AG04450 (cell line): ENCODE measurements around the gene DLX4. TPM values are rescaled to one million over a fixed set of nuclear protein-coding genes. Genes with fewer than 3 reads are reported as not detected.

ENCODE experiments used
- CTCF ChIA-PET: fragments of 300-600, 350-600 bp; formaldehyde crosslinking; extraction: SDS; loops from one replicate; lab custom pipeline; 2022; ENCODE audit warnings: antibody characterized with exemption, inconsistent platforms; lab: Charles Lee
- POLR2A ChIA-PET: fragments of 350-600 bp; formaldehyde crosslinking; extraction: SDS; loops from one replicate; lab custom pipeline; 2021; ENCODE audit warnings: antibody characterized with exemption, inconsistent platforms; lab: Yijun Ruan, JAX
- DNase-seq: peaks from one replicate; pipeline ENCODE4 v3.0.0-alpha.2; 2011; ENCODE audit warnings: low read depth, low spot score
- H3K27ac ChIP-seq: one replicate; pipeline ENCODE4 v1.5.1; 2012; ENCODE audit warnings: low read depth, low read length, control low read depth
- H3K27me3 ChIP-seq: one replicate; pipeline ENCODE4 v1.6.0; 2012; ENCODE audit warnings: low read length; ENCODE audit not compliant: control insufficient read depth, insufficient read depth
- H3K4me3 ChIP-seq: 2 replicates; pipeline ENCODE4 v1.5.1; 2011; ENCODE audit warnings: mild to moderate bottlenecking, low read depth, low read length, control low read depth
- H3K9me3 ChIP-seq: 2 replicates; pipeline ENCODE4 v1.5.1; 2012; ENCODE audit warnings: low read length; ENCODE audit not compliant: control insufficient read depth, insufficient read depth
- polyA plus RNA-seq: library from polyadenylated mRNA; depleted of rRNA; stranded (reverse); fragments of >200 nt; gene quantifications from 2 replicates; pipeline ENCODE4 v1.2.3, GENCODE V29; 2011; rRNA removed
- small RNA-seq: library from RNA; depleted of rRNA; stranded (forward); fragments of <200 nt; gene quantifications from one replicate; pipeline ENCODE3, GENCODE V24; 2012; ENCODE audit warnings: low read depth; ENCODE audit not compliant: insufficient read length
- TF ChIP-seq, protein P1 (sequence below): IDR thresholded peaks from 2 replicates; pipeline ENCODE4 v1.5.1; 2011; ENCODE audit warnings: low read depth, low read length, control low read depth, inconsistent platforms

The DLX4 gene
- polyA plus RNA-seq, 1 experiment = 0.15 TPM

DNA sequence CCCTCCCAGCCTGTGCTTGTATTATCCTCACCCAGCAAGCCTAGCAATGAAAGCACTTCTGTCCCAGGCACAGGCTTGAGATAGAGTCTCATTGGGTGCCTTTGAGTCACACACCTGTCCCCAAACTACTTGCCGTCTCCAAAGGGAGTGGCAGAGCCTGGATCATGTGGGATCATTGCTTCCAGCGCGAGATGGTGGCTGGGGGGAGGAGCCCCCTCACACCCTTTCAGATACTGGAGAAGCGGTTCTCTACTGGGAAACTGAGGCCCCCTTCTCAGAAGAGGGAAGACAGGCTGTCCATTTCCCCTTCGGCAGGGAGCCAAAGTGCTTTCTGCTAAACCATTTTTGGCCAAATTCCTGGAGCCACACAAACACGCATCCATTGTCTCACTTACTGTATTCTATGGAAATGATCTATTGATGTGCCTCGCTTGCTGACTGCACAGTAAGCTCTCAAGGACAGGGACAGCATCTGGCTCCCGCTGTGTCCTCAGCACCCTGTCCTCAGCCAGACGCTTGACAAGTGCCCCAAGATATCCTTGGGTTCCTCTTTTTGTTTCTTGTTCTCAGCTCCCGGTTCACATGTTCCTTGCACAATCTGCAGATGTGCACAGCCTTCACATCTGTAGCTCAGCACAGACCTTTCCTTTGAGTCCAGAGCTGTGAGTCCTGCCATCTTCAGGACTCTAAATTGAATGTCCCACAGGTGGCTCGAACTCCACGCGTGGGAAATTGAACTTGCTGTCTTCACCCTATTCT, 52.0 kb downstream of the DLX4 start:
- Histone ChIP-seq H3K27me3 (peaks cover 3% of the 10 kb centered on the region), H3K4me3 (no peak overlapping the region), H3K27ac (no peak overlapping the region), H3K9me3 (no peaks in the 10 kb centered on the region)
- TF ChIP-seq, protein P1, sequence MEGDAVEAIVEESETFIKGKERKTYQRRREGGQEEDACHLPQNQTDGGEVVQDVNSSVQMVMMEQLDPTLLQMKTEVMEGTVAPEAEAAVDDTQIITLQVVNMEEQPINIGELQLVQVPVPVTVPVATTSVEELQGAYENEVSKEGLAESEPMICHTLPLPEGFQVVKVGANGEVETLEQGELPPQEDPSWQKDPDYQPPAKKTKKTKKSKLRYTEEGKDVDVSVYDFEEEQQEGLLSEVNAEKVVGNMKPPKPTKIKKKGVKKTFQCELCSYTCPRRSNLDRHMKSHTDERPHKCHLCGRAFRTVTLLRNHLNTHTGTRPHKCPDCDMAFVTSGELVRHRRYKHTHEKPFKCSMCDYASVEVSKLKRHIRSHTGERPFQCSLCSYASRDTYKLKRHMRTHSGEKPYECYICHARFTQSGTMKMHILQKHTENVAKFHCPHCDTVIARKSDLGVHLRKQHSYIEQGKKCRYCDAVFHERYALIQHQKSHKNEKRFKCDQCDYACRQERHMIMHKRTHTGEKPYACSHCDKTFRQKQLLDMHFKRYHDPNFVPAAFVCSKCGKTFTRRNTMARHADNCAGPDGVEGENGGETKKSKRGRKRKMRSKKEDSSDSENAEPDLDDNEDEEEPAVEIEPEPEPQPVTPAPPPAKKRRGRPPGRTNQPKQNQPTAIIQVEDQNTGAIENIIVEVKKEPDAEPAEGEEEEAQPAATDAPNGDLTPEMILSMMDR = no peak
- no peak for DNase-seq
- CTCF ChIA-PET = interaction anchor here (0.6 to 2.2 kb wide), 5 partner anchors 23 to 277 kb away, joined by 3 to 11 read pairs (median 6); no protein-coding TSS in a partner anchor
- POLR2A ChIA-PET = no interaction called here

DNA sequence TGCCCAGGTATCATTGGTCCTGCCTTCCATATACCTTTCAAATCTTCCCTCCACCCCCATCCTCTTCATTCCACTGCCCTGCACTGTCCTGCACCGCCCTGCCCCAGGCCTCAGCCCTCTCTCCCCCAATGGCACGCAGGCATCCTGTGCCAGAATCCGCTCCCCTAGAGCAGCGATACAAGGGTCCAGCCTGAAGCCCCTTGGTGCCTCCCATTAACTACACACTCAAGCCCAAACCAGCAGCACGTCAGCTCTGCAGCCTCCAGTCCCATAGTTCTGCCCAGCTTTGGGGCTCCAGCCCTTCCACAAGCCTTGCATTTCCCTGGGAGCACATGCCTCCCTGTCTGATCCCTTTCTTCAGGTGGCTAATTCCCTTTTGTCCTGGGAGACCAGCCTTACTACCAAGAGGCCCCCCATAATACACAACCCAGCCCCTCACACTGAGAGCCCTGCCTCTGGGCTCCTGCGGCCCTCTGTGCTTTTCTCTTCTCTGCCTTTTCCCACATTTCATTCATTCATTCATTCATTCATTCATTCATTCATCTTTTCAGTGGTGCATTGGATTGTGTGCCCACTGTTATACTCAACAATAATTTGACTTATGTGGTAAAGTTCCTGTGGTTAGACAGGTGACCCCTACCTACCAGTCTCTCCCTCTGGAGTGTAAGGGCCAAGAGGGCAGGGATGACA, 52.8 kb downstream of the DLX4 start:
- TF ChIP-seq, protein P1 = no peak
- ChIA-PET CTCF (interaction anchor here (1.0 to 2.2 kb wide), 4 partner anchors 24 to 72 kb away, joined by 6 to 11 read pairs (median 8); partner anchors contain the start of gene PDK2), POLR2A (no interaction called here)
- Histone ChIP-seq H3K27ac (no peak overlapping the region), H3K9me3 (no peaks in the 10 kb centered on the region), H3K4me3 (no peak overlapping the region), H3K27me3 (peaks cover 3% of the 10 kb centered on the region)
- DNase-seq = no peak

- no peaks in the 10 kb centered on the region for H3K9me3 ChIP-seq
- TF ChIP-seq, protein P1 = no peak
- H3K27me3 ChIP-seq = peaks cover 3% of the 10 kb centered on the region
- ChIA-PET POLR2A (no interaction called here), CTCF (interaction anchor here (0.8 to 1.1 kb wide), 4 partner anchors 17 to 72 kb away, joined by 3 to 10 read pairs (median 5); partner anchors contain the start of gene PDK2)
- DNase-seq = no peak
- no peak overlapping the region for H3K27ac ChIP-seq
- H3K4me3 ChIP-seq = no peak overlapping the region
Observed at GRCh38 chr17:50022463-50023130, 53.6 kb downstream of the DLX4 start.

DNA sequence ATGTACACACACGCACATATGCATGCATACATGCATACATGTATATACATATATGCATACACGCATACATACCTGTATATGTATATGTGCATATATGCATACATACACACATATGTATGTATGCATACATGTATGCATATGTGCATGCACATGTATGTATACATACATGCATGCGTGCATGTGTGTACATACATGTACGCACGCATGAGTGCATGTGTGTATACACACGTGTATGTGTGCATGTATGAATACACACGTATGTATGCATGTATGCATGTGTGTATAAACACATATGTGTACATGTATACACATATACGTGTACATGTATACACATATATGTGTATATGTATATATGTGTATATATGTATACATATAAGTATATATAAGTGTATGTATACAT, 54.5 kb downstream of the DLX4 start:
- POLR2A ChIA-PET = no interaction called here

More for the DNA sequence above, 54.5 kb downstream of the DLX4 start:
- no peak overlapping the region for H3K27ac ChIP-seq
- no peak overlapping the region for H3K4me3 ChIP-seq
- H3K9me3 ChIP-seq = no peaks in the 10 kb centered on the region
- DNase-seq = no peak
- CTCF ChIA-PET = no interaction called here
- peaks cover 3% of the 10 kb centered on the region for H3K27me3 ChIP-seq
- TF ChIP-seq, protein P1 = no peak

Small RNAs within 50 kb of the gene (small RNA-seq; reads per million reads assigned to genes)
- gene RNU6-1313P = not detected

Other genes with a start within 250 kb of the DLX4 start
- gene FAM117A, start 205.1 kb upstream of the DLX4 start, polyA plus RNA-seq = 2.5 and 2.8 TPM in 2 replicates
- gene KAT7, start 180.5 kb upstream of the DLX4 start, polyA plus RNA-seq = 26.5 and 27.0 TPM in 2 replicates
- not detected in 2 replicates for gene TAC4, start 121.1 kb upstream of the DLX4 start, polyA plus RNA-seq
- not detected in 2 replicates for gene DLX3, start 26.0 kb downstream of the DLX4 start, polyA plus RNA-seq
- gene ITGA3, start 86.9 kb downstream of the DLX4 start, polyA plus RNA-seq = 39.9 and 62.4 TPM in 2 replicates
- gene PDK2, start 126.2 kb downstream of the DLX4 start, polyA plus RNA-seq = 62.4 and 81.7 TPM in 2 replicates
- 3.5 and 5.3 TPM in 2 replicates for gene SAMD14, start 161.0 kb downstream of the DLX4 start, polyA plus RNA-seq
- gene PPP1R9B, start 181.5 kb downstream of the DLX4 start, polyA plus RNA-seq = 17.6 and 18.2 TPM in 2 replicates
- gene SGCA, start 196.8 kb downstream of the DLX4 start, polyA plus RNA-seq = 0.16 and 0.21 TPM in 2 replicates
- gene COL1A1, start 232.4 kb downstream of the DLX4 start, polyA plus RNA-seq = 1,356 and 3,120 TPM in 2 replicates